Gastroesophageal sphincter (tissue), 4 donors: Measurements from ENCODE around the gene SPAG4. TPM values are rescaled to one million over a fixed set of nuclear protein-coding genes. Genes with fewer than 3 reads are reported as not detected.

Experiments used
- ATAC-seq: fragments of 150-250 bp; one replicate; pipeline ENCODE4 v1.9.1; 2016; ENCODE audit warnings: mild to moderate bottlenecking, moderate library complexity
- H3K27ac ChIP-seq, 4 donors: fragments of 200-600 bp; sonication (generic) in 3 of 4; 1 replicate in 3 of 4; 2 replicates in 1 of 4; pipeline ENCODE4 v1.5.1; 2016 to 2019
- H3K27me3 ChIP-seq: fragments of 200-600 bp; sonication (generic); one replicate; pipeline ENCODE4 v1.5.1; 2019
- H3K36me3 ChIP-seq, 2 donors: fragments of 200-600 bp; sonication (generic); one replicate each; pipeline ENCODE4 v1.5.1; 2019; ENCODE audit warnings: control low read depth in 1 of 2
- H3K4me1 ChIP-seq, 3 donors: fragments of 200-600 bp; sonication (generic); 1 replicate in 2 of 3; 2 replicates in 1 of 3; pipeline ENCODE4 v1.5.1; 2016 to 2019; ENCODE audit warnings: control low read depth in 2 of 3
- H3K4me3 ChIP-seq, 2 donors: fragments of 200-600 bp; sonication (generic); one replicate each; pipeline ENCODE4 v1.5.1; 2019; ENCODE audit warnings: mild to moderate bottlenecking in 1 of 2, moderate library complexity in 1 of 2
- H3K9me3 ChIP-seq, 3 donors: fragments of 200-600 bp; sonication (generic); one replicate each; pipeline ENCODE4 v1.5.1; 2017 to 2019; ENCODE audit warnings: control low read depth in 2 of 3
- EP300 ChIP-seq: sonication (generic); formaldehyde crosslinking; IDR thresholded peaks from one replicate; pipeline ENCODE4 v1.6.1; 2017; ENCODE audit warnings: antibody characterized with exemption, mild to moderate bottlenecking
- POLR2A ChIP-seq, 2 donors: fragments of 450-650 bp; IDR thresholded peaks; one replicate each; pipeline ENCODE4 v1.6.1; 2017; ENCODE audit warnings: antibody characterized with exemption in 2 of 2, mild to moderate bottlenecking in 2 of 2, moderate library complexity in 1 of 2
- POLR2AphosphoS5 ChIP-seq: sonication (generic); formaldehyde crosslinking; IDR thresholded peaks from one replicate; pipeline ENCODE4 v1.6.1; 2017; ENCODE audit warnings: antibody characterized with exemption
- WGBS, 2 donors: methylation state at CpG; one replicate each; pipeline ENCODE4 v1.1.5; 2018; ENCODE audit warnings: low coverage in 1 of 2; 5-methylcytosine and 5-hydroxymethylcytosine counted together
- total RNA-seq, 4 donors: library from RNA; depleted of rRNA; stranded (reverse); fragments of >200 nt; gene quantifications; one replicate each; pipeline ENCODE4 v1.1.0, GENCODE V29; 2016
- TF ChIP-seq, protein P1 (sequence below), 4 experiments: fragments of 200-600 bp in 2 of 4; fragments of 450-650 bp in 2 of 4; sonication (generic) in 1 of 4; IDR thresholded peaks; one replicate each; pipeline ENCODE4 v1.5.1; 2017 to 2019; ENCODE audit warnings: antibody characterized with exemption in 4 of 4, mild to moderate bottlenecking in 2 of 4, moderate library complexity in 2 of 4

Gene SPAG4
- total RNA-seq, 4 donors from 2014 or later, result 0.85 to 3.5 (median 2.9) TPM

DNA sequence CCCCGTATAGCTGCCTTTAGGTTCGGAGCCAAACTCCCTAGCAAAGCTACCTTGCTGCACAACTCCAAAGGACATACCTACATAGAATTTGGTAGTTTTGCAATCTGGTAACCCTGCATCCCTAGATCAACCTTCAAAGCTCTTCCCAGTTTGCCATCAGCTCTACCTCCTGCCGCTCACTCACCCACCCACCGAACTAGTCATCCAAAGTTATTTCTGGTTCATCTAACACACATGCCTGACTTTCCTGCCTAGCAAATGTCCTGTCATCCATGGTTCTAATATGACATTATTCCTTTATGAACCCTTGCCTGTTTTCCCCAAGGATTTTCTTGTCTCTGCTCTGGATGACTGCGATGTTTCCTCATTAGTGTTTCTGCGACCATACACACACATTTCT lies 21.6 kb downstream of the SPAG4 start:
- Histone ChIP-seq H3K36me3 (peaks cover 0 to 3% of the 10 kb centered on the region in 2 donors), H3K9me3 (no peaks in the 10 kb centered on the region), H3K27me3 (no peaks in the 10 kb centered on the region), H3K27ac (no peak overlapping the region), H3K4me1 (peaks cover 0 to 31% (median 0%) of the 10 kb centered on the region in 3 donors), H3K4me3 (no peak overlapping the region)
- 93% methylated on average over 2 to 6 of the region's 6 CpGs for WGBS, 2 donors
- TF ChIP-seq POLR2AphosphoS5 (no peak), POLR2A (IDR thresholded peaks at IDR 0.05) (no peak), EP300 (no peak)
- TF ChIP-seq, protein P1, sequence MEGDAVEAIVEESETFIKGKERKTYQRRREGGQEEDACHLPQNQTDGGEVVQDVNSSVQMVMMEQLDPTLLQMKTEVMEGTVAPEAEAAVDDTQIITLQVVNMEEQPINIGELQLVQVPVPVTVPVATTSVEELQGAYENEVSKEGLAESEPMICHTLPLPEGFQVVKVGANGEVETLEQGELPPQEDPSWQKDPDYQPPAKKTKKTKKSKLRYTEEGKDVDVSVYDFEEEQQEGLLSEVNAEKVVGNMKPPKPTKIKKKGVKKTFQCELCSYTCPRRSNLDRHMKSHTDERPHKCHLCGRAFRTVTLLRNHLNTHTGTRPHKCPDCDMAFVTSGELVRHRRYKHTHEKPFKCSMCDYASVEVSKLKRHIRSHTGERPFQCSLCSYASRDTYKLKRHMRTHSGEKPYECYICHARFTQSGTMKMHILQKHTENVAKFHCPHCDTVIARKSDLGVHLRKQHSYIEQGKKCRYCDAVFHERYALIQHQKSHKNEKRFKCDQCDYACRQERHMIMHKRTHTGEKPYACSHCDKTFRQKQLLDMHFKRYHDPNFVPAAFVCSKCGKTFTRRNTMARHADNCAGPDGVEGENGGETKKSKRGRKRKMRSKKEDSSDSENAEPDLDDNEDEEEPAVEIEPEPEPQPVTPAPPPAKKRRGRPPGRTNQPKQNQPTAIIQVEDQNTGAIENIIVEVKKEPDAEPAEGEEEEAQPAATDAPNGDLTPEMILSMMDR (IDR thresholded peaks at IDR 0.05), result no peak
- no peak for ATAC-seq

DNA sequence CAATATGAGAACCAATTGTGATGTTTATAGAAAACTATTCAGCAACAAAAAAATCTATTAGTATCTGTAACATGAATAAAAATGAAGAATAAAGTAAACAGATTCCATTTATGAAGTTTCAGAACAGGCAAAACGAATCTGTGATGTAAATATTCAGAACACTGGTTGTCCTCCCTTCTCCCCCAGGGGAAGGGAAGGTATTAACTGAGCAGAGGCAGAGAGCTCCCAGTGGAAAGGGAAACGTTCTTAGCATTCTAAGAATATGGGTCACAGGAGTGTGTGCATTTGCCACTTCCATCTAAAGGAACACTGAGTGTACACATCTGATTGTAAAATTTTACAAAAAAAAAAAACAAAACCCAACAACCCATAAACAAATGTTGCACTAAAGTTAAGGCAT lies 23.1 kb downstream of the SPAG4 start:
- Histone ChIP-seq H3K4me3 (no peak overlapping the region), H3K4me1 (peaks cover 0 to 39% (median 0%) of the 10 kb centered on the region in 3 donors), H3K9me3 (no peaks in the 10 kb centered on the region), H3K27me3 (no peaks in the 10 kb centered on the region), H3K27ac (no peak overlapping the region), H3K36me3 (no peaks in the 10 kb centered on the region)
- no peak for ATAC-seq
- 0 to 36% methylated on average over 1 to 2 of the region's 2 CpGs for WGBS, 2 donors
- TF ChIP-seq POLR2A (IDR thresholded peaks at IDR 0.05) (no peak), POLR2AphosphoS5 (no peak), EP300 (no peak)
- TF ChIP-seq, protein P1 (IDR thresholded peaks at IDR 0.05), result no peak

DNA sequence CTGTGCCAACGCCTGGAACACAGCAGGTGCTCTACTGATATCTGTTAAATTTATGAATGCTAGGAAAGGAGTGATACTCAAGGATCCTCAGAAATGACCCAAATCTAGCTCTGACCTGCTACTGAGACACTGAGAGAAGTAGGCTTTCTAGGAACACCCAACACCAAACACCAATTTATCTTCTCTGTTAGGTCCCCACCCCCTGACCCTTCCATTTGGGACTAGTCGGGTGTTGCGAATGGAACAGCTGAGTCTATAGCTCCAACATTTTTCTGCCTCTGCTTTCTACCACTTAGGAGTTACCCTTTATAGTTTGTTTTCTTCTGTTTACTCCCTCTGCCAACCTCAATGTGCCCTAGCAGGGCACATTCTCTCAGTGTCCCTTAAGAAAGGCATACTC lies 25.1 kb downstream of the SPAG4 start:
- no peak for ATAC-seq
- 73 to 96% methylated on average over 3 of the region's 3 CpGs for WGBS, 2 donors

DNA sequence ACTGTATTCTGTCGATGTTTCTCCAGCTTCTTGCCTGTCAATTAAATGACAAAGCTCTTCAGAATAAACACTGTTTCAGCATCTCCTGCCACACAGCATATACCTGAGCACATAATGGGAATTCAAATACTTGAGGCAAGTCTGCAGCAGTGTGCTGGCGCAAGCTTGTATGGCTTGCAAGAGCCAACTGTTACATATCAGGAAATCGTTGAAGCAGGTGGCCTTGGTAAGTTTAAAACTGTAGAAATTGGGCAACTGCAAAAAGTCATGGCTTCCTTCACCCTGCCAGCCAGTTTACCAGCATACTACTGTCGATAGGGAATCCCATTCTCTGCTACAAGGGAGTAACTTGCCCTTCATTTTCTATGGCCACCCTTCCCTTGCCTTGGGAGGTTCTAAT lies 26.1 kb downstream of the SPAG4 start:
- WGBS, 2 donors, result 91 to 97% methylated on average over 3 to 4 of the region's 4 CpGs
- Histone ChIP-seq H3K9me3 (no peaks in the 10 kb centered on the region), H3K4me3 (no peak overlapping the region), H3K27ac (no peak overlapping the region), H3K4me1 (peaks cover 0 to 40% (median 0%) of the 10 kb centered on the region in 3 donors), H3K36me3 (no peaks in the 10 kb centered on the region), H3K27me3 (no peaks in the 10 kb centered on the region)
- no peak for TF ChIP-seq POLR2AphosphoS5
- TF ChIP-seq, protein P1 (IDR thresholded peaks at IDR 0.05), result no peak
- TF ChIP-seq POLR2A (IDR thresholded peaks at IDR 0.05), result no peak
- ATAC-seq, result no peak

More for the DNA sequence above, 25.1 kb downstream of the SPAG4 start:
- no peak overlapping the region for H3K4me3 ChIP-seq
- H3K9me3 ChIP-seq, result no peaks in the 10 kb centered on the region
- no peaks in the 10 kb centered on the region for H3K27me3 ChIP-seq
- H3K4me1 ChIP-seq, result peaks cover 0 to 48% (median 0%) of the 10 kb centered on the region in 3 donors
- no peak overlapping the region for H3K27ac ChIP-seq
- TF ChIP-seq POLR2A (IDR thresholded peaks at IDR 0.05) (no peak), EP300 (no peak), POLR2AphosphoS5 (no peak)
- TF ChIP-seq, protein P1 (IDR thresholded peaks at IDR 0.05), result no peak
- no peaks in the 10 kb centered on the region for H3K36me3 ChIP-seq

DNA sequence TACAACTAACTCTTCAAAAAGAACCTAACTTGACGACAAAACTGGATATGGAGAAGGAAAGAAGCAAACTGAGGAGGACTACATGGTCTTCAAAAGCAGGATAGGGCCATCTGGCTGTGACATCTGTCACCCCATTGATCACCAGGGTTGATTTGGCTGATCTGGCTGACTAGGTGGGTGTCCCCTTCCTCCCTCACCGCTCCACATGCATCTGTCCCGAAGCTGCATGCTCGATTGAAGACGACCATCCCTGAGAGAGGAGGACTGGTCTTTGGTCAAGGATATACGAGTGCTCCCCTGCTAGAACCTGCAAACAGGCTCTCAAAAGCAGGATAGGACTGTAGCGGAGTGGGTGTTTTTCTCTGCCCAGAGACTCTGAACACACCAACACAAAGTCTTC lies 27.4 kb downstream of the SPAG4 start:
- peaks cover 0 to 48% (median 0%) of the 10 kb centered on the region in 3 donors for H3K4me1 ChIP-seq
- no peak for ATAC-seq
- WGBS, 2 donors, result 70 to 84% methylated on average over 2 to 5 of the region's 7 CpGs

More for the DNA sequence above, 27.4 kb downstream of the SPAG4 start:
- TF ChIP-seq, protein P1 (IDR thresholded peaks at IDR 0.05), result no peak
- TF ChIP-seq EP300 (no peak), POLR2A (IDR thresholded peaks at IDR 0.05) (no peak), POLR2AphosphoS5 (no peak)
- H3K27me3 ChIP-seq, result no peaks in the 10 kb centered on the region
- H3K4me3 ChIP-seq, result no peak overlapping the region
- H3K36me3 ChIP-seq, result no peaks in the 10 kb centered on the region
- no peak overlapping the region for H3K27ac ChIP-seq
- H3K9me3 ChIP-seq, result no peaks in the 10 kb centered on the region
